Measurements from ENCODE around the gene SPNS2.

The SPNS2 gene

DNA sequence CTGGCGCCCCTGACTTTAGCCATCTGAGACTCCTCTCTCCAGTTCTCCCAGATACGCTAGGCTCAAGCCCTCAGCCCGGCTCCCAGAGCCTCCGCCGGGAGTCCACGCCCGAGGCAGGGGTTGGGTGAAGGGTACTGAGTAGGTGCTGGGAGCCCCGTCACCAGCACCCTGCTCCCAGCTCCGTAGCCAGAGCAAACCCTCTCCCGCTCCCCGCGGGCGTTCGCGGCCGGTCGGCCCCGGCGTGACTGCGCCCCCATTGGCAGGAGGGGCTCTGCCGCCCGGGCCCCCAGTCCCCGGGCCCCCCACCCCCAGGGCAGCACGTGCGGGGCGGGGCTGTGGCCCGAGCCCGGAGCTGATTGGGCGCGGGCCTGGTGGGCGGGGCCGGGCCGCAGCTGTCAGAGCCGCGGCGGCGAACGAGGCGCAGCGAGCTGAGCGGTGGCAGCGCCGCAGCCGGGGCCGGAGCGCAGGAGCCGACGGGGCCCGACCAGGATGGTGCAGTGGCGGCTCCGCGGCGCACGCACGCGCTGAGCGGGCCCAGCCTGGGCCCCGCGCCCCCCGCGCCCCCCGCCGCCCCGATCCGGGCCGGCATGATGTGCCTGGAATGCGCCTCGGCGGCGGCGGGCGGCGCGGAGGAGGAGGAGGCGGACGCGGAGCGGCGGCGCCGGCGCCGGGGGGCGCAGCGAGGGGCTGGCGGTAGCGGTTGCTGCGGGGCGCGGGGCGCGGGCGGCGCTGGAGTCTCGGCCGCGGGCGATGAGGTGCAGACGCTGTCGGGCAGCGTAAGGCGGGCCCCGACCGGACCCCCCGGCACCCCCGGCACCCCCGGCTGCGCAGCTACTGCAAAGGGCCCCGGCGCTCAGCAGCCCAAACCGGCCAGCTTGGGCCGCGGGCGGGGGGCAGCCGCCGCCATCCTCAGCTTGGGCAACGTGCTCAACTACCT is at the start of gene SPNS2:
Gene SPNS2, plus strand, starts transcription at position 421 of the 937 bp plus-strand sequence. Its CDS starts 167 bp downstream, at position 588.
- ChIA-PET CTCF (no interaction called here), POLR2A (no interaction called here)
- DNase-seq (ENCODE audit: extremely low spot score): peak; percentile 82
- TF ChIP-seq CTCF (IDR thresholded peaks at IDR 0.05; ENCODE audit: control extremely low read depth, extremely low read depth, low read depth, missing control alignments): no peak

- ChIA-PET POLR2A (no interaction called here), CTCF (interaction anchor here (1.7 kb wide), 1 partner anchor 29 kb away, joined by 5 read pairs; no protein-coding TSS in a partner anchor)
- no peak for DNase-seq (ENCODE audit: extremely low spot score)
- no peak for TF ChIP-seq CTCF (IDR thresholded peaks at IDR 0.05; ENCODE audit: control extremely low read depth, extremely low read depth, low read depth, missing control alignments)
Measured at GRCh38 chr17:4449736-4450135, 48.9 kb upstream of the SPNS2 start.

DNA sequence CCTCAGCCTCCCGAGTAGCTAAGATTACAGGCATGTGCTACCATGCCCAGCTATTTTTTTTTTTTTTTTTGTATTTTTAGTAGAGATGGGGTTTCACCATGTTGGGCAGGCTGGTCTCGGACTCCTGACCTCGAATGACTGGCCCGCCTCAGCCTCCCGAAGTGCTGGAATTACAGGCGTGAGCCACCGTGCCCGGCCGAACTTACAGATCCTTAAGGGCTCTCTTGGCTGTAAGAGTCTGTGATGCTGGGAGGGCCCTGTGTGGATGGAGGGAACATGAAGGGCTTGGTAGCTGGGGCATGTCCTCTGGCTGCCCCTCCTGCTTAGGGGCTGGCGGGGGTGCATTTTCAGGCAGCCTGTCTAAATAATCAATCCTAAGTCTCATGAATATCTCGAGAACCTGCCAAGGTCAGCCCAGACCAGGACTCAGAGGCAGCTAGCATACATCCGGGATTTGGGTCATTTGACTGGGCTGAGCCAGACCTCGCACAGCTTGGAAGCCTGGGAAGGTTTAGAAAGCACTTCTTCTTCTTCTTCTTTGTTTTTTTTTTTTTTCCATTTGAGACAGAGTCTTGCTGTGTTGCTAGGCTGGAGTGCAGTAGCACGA is 47.9 kb upstream of the SPNS2 start:
- CTCF ChIA-PET: interaction anchor here (1.0 to 1.6 kb wide), 4 partner anchors 16 to 116 kb away, joined by 3 read pairs; no protein-coding TSS in a partner anchor
- no peak for TF ChIP-seq CTCF (IDR thresholded peaks at IDR 0.05; ENCODE audit: control extremely low read depth, extremely low read depth, low read depth, missing control alignments)
- POLR2A ChIA-PET: no interaction called here
- DNase-seq (ENCODE audit: extremely low spot score): no peak

DNA sequence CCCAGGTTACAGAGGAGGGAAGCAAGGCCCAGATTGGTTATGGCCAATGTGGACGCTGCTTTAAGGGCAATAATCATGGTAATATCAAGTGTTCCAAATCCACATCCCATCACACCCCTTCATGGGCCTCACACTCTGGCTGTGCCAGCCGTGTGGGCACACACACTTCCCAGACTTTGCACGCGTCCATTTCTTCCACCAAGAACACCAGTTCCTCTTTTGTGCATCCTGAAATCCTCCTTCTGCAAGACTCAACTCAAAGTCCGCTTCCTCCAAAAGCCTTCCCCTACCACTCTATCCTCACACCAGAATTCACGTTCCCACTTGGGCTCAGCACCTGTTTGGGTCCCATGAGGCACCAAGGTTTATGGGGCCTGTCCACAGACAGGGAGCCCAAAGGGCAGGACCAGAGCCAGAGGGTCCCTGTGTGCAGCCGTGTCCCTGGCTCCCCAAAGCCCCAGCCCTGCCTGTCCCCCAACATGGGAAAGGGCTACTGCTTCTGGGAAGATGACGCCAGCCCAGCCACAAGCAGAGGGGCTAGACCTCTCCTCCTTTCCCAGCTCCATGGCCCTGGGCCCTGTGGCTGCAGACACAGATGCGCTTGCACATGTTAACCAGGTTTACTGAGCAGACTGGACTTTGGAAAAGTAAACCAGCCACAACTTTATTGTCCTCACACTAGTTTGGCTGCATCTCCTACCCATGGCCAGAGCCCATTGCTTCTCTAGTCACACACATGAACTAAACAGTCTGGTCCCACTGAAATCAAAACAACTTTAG is 44.7 kb upstream of the SPNS2 start:
- ChIA-PET CTCF (no interaction called here), POLR2A (no interaction called here)
- no peak for TF ChIP-seq CTCF (IDR thresholded peaks at IDR 0.05; ENCODE audit: control extremely low read depth, extremely low read depth, low read depth, missing control alignments)
- DNase-seq (ENCODE audit: extremely low spot score): no peak

DNA sequence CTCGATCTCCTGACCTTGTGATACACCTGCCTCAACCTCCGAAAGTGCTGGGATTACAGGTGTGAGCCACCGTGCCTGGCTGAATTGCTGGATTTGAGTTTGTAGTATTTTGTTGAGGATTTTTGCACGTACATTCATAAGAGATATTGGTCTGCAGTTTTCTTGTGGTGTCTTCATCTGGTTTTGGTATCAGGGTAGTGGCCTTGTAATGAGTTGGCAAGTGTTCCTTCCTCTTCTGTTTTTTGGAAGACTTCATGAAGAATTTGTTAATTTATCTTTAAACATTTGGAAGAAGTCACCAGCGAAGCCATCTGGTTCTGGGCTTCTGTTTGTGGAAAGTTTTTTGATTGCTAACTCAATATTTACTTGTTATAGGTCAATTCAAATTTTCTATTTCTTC is 38.0 kb upstream of the SPNS2 start:
- TF ChIP-seq CTCF (IDR thresholded peaks at IDR 0.05; ENCODE audit: control extremely low read depth, extremely low read depth, low read depth, missing control alignments): no peak
- ChIA-PET POLR2A (no interaction called here), CTCF (no interaction called here)
- no peak for DNase-seq (ENCODE audit: extremely low spot score)

GRCh38 chr17:4463818-4464476 is 34.7 kb upstream of the SPNS2 start:
- ChIA-PET POLR2A (no interaction called here), CTCF (no interaction called here)
- DNase-seq (ENCODE audit: extremely low spot score): no peak
- TF ChIP-seq CTCF (IDR thresholded peaks at IDR 0.05; ENCODE audit: control extremely low read depth, extremely low read depth, low read depth, missing control alignments): no peak

Measured in GM10248 (cell line).